ENCODE data around the gene DBP. TPM values are rescaled to one million over a fixed set of nuclear protein-coding genes. Genes with fewer than 3 reads are reported as not detected.
"Not testable (repeated sequence)": the region's sequence is repeated elsewhere in the genome, so short reads cannot be mapped to it uniquely, and the experiment has no call there.

The DBP gene, protein sequence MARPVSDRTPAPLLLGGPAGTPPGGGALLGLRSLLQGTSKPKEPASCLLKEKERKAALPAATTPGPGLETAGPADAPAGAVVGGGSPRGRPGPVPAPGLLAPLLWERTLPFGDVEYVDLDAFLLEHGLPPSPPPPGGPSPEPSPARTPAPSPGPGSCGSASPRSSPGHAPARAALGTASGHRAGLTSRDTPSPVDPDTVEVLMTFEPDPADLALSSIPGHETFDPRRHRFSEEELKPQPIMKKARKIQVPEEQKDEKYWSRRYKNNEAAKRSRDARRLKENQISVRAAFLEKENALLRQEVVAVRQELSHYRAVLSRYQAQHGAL
- 12.7 TPM for total RNA-seq

DNA sequence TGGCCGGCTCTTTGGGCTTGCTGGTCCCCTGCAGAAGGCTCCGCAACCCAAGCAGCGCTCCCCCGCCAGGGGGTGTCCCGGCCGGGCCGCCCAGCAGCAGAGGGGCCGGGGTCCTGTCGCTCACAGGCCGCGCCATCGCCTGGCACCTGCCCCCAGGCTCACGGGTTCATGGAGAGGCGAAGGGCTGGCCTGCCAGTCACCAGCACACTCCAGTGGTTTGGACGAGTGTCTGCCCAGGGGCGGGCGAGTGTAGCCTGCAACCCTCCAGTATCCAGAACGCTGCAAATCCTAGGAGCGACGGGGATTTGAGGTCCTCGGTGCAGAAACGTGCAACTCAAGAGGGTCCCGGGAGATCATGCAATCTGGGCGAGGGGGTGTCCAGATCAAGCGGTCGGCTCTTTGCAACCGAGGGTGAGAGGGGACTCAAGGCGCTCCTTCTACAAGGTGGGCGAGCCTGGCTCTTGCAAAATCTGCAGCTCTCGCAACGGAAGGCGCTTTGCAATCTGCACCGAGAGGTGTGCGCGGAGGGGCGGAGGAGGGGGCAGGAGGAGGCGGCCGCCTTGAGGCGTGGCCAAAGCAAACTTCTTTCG is at the start of gene DBP:
TSS of gene DBP (minus strand) at position 521 of the 590 bp plus-strand sequence. CDS start at position 136, 385 bp downstream.
- DNase-seq (ENCODE audit: low spot score), result peak; percentile 78

DNA sequence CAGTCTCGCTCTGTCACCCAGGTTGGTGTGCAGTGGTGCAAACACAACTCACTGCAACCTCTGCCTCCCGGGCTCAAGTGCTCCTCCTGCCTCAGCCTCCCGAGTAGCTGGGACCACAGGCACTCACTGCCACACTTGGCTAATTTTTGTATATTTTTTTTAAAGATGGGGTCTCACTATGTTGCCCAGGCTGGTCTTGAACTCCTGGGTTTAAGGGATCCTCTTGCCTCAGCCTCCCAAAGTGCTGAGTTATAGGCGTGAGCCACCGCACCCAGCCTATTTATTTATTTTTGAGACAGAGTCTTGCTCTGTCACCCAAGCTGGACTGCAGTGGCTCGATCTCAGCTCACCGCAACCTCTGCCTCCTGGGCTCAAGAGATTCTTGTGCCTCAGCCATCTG is 49.5 kb upstream of the DBP start:
- not testable (repeated sequence) for DNase-seq (ENCODE audit: low spot score)

DNA sequence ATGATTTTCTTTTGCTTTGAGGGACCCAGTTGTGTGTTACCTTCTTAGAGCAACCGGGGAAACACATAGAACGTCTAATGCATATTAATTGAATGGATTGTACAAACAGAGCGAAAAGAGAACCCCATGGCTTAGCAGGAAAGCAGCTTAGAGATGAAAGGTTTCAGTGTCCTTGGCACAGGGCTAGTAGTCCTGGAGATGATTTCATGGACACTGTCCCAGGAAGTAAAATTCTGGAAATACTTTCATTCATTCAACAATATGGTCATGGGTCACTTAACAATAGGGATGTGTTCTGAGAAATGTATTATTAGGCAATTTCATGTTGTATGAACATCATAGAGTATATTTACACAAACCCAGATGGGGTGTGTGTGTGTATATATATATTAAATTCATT is 48.9 kb upstream of the DBP start:
- no peak for DNase-seq (ENCODE audit: low spot score)

DNA sequence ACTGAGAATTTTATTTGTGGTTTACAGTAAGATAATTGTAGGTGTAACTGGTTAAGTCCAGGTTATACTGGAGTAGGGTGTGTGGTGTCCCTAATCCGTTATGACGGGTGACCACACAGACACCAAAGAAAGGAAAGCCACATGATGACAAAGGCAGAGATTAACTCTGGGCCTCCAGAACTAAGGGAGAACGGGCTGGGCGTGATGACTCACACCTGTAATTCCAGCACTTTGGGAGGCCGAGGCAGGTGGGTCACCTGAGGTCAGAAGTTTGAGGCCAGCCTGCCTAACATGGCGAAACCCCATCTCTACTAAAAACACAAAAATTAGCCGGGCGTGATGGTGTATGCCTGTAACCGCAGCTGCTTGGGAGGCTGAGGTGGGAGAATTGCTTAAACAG is 48.4 kb upstream of the DBP start:
- no peak for DNase-seq (ENCODE audit: low spot score)

DNA sequence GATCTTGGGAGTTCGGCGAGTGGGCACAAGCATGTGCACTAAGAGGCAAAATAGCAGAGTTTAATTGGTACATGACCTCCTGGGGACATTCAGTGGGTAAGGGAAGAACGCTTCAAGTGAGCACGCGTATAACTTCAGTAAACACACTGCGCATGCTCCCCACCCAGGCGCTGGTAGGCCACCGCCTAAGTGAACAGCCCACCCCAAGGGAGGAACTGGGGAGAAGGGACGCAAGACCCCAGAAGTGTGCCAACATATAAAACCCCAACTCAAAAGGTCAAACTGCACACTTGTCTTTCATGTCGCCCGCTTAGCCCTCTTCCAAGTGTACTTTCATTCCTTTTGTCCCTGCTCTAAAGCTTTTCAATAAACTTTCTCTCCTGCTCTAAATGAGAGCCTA is 46.2 kb upstream of the DBP start:
- DNase-seq (ENCODE audit: low spot score), result no peak

DNA sequence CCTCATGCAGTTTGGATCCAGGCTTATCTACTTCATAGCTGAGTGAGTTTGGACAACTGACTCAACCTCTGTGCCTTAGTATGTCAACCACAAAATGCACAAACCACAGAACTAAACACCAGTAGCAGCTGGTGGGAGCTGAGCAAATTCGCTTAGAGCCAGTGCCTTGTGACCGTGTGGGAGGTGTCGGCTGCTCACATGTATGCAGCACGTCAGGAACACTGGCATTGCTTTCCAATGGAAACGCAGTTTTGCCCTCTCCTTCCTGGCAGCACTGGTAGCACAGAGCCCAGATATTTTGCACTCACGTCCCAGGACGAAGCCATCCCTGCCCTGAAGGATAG is 43.9 kb upstream of the DBP start:
- DNase-seq (ENCODE audit: low spot score), result no peak

DNA sequence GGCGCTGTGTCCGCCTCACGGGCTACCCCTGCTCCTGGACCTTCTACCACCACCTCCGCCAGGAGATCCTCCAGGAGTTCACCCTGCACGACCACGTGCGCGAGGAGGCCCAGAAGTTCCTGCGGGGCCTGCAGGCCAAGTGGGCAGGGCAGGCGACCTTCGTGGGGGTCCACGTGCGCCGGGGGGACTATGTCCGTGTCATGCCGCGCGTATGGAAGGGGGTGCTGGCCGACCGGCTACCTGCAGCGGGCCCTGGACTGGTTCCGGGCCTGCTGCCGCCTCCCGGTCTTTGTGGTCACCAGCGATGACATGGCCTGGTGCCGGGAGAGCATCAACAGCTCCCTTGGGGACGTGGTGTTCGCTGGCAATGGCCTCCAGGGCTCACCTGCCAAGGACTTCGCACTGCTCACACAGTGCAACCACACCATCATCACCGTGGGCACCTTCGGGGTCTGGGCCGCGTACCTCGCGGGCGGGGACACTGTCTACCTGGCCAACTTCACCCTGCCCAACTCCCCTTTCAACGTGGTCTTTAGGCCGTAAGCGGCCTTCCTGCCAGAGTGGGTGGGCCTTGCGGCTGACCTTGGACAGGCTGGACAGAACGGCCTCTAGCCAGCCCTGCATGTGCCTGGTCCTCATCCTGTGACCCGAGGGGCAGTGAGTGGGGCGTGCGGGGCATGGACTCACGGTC is 43.4 kb upstream of the DBP start:
- DNase-seq (ENCODE audit: low spot score), result no peak

DNA sequence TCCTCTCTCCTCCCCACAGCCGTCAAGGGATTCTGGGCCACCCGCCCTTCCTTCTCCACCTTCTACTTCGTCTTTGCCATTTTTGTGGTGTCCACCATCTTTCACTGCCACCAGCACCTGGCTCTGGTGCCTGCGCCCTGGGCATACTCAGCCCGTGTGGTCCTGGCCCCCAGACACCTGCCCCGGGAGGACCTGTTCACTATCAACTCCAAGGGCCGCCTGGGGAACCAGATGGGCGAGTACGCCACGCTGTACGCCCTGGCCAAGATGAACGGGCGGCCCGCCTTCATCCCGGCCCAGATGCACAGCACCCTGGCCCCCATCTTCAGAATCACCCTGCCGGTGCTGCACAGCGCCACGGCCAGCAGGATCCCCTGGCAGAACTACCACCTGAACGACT is 42.8 kb upstream of the DBP start:
- not testable (repeated sequence) for DNase-seq (ENCODE audit: low spot score)

DNA sequence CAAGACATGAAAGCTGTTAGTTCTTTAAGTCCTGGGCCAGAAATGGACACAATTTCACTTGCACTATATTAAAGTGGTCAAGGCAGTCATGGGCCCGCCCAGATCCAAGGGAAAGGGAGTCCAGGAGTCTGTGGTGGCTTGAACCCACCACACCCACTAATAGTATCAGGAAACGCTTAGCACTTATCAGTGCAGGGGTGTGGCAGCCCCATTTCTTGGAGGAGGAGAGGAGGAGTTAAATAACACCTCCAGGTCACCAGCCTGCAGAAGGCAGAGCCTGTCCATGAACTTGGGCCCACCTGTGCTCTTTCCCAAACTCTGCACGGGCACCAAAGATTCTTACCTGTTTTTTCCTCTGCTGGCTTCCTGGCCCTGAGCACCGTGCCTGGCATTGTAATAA is 41.0 kb upstream of the DBP start:
- DNase-seq (ENCODE audit: low spot score), result no peak

DNA sequence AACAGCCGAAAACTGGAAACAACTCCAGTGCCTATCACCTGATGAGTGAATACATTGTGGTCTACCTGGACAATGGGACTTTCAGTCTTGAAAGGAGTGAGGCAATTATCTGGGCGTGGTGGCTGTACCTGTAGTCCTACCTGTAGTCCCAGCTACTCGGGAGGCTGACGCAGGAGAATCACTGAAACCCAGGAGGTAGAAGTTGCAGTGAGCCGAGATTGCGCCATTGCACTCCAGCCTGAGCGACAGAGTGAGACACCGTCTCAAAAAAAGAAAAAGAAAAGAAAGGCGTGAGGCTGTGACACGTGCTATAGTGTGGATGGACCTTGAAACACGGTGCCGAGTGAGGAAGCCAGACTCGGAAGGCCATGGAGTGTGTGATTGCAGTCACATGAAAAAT is 39.7 kb upstream of the DBP start:
- no peak for DNase-seq (ENCODE audit: low spot score)

DNA sequence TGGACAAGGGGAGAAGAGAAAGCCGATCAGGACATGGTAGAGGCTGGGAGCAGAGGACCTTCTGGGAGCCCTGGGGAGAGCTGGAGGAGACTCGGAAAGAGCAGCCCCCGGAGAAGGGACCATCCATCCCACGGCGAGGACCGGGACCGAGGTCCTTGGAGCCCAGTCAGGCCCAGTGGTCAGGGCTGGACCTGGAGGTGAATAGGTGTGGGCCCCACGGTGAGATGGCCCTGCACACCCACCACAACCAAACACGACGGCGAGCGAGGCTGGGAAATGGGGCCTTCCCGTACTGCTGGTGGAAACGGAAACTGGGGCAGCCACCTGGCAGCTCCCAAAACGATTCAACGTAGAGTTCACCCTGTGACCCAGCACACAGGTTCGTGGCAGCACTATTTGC is 39.3 kb upstream of the DBP start:
- DNase-seq (ENCODE audit: low spot score), result no peak

DNA sequence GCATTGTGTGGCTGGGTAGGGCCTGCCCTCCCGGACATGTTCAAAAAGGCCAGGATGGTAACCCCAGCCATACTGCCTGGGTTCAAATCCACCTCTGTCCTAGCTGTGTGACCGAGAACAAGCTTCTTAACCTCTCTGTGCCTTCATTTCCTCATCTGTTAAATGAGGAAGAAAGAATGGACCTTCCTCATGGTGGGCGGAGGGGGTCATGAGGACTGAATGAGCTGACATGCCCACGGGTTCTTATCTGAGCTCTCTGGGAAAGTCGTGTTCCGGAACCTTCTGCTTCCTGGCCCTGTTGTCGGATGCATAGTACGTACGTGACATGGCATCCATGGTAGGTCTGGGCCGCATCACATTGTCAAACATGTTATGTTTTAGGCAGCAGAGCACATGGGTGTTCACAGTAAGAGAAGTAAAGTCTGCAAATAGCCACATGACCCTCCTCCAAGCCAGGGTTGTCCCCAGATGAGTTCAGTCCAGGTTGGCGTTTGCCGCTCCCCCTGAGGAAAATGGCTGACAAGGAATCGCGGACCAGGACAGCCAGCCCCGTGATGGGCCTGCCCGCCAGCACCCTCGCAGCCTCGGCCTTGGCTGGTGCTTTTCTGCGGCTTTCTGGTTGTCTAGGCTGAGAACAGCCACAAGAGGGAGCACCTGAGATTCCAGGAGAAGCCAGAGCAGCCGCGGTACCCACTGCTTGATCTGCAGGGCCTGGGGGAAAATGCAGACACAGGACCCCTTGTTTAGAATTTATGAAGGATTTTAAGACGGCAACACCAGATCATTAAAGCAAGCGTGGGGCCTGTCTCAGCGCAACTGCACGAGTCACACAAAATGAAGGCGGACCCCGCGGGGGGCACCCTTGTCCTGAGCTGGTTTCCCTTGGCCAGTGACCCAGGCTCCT is 38.0 kb upstream of the DBP start:
- peak; percentile 82 for DNase-seq (ENCODE audit: low spot score)

DNA sequence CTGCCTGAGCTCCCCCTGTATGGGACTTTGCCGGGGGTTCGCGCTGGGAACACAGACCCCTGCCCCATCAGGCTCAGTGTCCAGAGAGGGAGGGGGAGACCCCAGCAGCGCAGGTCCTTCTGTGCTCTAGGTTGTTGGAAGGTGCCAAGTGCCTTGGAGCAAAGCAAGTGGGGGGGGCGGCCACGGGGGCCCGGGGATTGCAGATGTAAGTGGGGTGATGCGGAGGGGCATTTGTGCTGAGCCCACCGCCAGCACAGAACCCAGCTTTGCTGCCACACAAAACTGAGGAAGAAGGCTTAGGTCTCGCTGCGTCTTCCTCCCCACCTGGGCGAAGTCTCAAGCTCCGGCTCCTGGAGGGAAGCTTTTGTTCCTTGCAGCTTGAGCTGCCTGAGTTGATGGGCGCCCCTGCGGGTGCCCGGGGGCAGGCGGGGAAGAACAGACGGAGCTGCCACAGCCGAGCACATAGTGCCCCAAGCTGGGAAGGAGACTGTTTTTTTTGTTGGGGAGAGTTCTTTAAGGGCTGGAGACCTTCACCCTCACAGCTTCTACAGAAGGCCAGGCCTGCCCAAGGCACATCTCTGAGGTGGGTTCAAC is 37.1 kb upstream of the DBP start:
- no peak for DNase-seq (ENCODE audit: low spot score)

DNA sequence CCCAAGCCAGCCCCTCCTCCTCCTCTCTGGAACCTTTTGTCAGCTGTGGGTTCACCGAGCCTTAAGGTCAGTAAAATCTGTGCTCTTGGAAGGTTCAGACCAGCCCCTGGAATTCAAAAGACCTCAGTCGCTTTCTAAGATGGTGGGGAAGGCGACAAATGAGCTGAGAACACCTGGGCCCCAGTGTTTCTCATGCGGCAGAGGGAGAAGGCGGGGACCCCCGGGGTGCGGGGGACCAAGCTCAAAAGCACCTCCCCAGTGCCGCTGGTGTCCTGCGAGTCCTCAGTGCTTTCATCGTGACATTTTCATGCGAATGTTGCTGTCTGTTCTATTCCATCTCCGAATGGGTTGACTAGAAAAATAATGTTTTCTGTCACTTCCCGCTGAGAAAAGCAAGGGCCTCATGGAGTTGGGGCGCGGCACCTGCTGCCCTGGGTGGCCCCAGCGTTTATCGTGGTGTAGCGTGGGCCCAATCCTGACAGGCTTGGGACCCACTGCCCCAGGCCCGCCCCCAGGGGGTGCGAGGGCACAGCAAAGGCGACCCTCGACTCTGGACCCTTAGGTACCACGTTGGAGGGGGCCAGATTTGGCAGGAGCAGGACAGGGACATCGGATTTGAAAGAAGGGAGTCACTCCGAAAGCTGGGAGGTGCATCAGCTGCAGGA is 36.4 kb upstream of the DBP start:
- no peak for DNase-seq (ENCODE audit: low spot score)

DNA sequence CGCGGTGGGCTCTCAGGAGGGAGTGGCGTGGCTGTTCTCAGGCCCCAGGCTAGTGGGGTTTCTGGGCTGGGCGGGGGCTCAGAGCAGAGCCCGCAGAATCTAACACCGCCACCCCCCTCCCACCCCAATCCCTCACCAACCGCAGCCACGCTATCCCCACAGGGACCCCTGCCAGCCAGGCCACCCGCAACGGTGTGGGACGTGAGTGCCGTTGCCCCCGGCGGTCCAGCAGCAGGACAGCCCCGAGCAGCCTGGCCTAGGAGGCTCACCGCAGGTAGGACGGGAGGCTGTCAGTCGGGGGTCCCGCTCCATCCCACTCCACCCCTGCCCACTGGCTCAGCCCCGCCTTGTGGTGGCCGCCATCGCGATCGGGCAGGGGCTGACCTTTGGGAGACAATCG is 35.8 kb upstream of the DBP start, which contains the start of gene NTN5:
TSS of gene NTN5 (minus strand) at position 24 of the 400 bp plus-strand sequence. CDS start 2,031 bp downstream, outside the sequence.
- no peak for DNase-seq (ENCODE audit: low spot score)

DNA sequence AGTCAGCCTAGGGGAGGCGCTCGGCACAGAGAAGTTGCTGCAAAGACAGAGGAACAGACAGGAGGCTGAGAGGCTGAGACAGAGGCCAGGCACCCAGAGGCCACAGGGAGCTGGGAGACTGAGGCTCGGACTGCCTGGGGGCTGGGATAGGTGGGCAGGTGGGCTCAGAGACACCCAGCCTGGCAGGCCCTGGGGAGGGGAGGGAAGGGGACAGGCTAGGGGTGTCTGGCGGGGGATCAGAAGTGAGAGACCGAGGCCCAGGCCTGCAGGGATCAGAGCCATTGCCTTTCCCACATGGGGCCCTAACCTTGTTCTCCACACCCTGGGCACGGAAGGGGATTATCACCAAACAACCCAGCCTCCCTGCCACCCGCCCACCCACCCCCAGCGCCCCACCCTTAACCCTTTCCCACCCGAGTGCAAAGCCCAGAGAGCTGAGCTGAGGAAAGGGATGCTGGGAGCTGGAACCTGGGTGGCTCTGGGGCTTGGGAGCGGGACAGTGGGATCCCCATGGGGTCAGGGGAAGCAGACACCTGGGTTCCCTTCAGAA is 34.3 kb upstream of the DBP start:
- DNase-seq (ENCODE audit: low spot score), result no peak

DNA sequence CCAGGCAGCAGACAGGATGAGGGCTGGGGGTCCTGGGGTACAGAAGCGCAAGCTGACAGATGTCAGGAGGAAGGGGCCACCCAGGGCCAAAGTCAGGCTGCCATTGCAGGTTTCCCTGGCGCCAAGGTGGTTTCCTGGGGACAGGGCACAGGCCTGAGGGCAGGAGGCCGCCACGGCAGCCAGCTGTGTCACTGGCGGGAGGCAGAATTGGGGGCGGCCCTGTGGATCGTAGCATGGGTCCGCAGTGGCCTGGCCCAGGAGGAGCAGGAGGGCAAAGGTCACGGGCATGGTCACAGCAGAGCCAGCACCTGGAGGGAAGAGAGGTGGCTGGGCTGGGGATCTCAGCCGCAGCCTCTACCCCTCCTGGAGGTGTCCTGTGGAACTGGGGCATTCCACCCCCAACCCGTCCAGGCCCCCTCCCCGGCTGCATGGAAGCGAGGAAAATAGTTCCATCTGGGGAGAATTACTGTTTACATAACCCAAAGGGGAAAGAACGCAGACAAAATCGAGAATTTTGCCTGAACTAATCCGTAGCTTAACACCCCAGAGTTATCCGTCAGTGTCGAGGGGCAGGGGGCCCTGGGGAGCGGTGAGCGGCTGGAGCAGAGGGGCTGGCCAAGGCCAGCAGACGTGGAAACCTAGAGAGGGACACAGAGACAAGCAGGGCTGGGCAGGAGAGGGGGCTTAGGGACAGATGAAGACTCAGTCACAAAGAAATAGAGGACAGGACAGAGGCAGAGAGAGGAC is 33.7 kb upstream of the DBP start:
- no peak for DNase-seq (ENCODE audit: low spot score)

DNA sequence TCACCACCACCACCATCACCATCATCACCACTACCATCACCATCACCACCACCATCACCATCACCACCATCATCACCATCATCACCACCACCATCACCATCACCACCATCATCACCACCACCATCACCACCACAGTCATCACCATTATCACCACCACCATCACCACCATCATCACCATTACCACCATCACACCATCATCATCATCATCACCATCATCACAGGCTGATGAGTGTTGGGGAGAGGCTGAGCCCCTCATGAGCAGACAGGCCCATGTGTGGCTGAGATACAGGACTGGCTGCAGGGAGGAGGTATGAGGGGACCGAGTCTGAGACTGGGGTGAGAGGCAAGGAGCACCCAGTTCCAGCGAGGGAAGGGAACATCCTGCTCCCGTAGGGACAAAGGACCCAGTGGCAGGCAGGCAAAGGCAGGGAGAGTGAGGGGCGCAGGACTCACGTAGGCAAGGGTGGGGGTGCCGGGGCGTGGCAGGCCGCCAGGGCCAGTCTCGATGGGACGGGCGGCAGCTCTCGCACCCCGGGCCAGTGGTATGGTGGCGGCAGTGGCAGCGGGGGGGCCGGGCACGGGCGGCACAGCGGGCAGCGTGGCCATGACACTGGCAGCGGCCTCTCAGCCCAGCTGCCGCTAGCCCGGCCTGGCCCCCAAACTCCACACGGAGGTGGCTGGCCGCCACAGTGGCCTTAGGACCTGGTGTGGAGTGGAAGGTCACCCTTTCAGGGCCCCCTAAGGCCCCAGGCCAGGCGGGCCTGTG is 32.9 kb upstream of the DBP start:
- DNase-seq (ENCODE audit: low spot score), result no peak

DNA sequence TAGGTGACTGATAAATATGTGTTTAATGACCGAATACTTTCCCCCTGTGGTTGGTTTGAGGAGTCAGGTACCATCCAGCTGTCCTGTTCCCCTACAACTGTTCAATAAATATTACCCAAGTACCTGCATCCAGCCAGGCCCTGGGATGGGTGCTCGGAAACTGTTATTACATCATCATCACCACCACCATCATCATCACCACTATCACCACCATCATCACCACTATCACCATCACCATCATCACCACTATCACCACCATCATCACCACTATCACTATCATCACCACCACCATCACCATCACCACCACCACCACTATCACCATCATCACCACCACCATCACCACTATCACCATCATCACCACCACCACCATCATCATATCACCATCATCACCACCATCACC is 31.6 kb upstream of the DBP start:
- no peak for DNase-seq (ENCODE audit: low spot score)

All from ureter (tissue), 1 donor.